Skin epidermis (tissue), 12 donors: ENCODE measurements around the gene SLC7A7.

Experiments used
- H3K27ac ChIP-seq, 21 experiments: fragments of 200-600 bp; sonication (generic) in 11 of 21; one replicate each; pipeline ENCODE4 v1.5.0; 2020; ENCODE audit warnings: mild to moderate bottlenecking in 3 of 21, inconsistent platforms in 2 of 21, moderate library complexity in 2 of 21
- H3K4me3 ChIP-seq, 7 experiments: fragments of 200-600 bp; sonication (generic) in 2 of 7; one replicate each; pipeline ENCODE4 v1.5.0; 2020; ENCODE audit warnings: inconsistent platforms in 2 of 7, mild to moderate bottlenecking in 2 of 7, moderate library complexity in 1 of 7

The SLC7A7 gene

DNA sequence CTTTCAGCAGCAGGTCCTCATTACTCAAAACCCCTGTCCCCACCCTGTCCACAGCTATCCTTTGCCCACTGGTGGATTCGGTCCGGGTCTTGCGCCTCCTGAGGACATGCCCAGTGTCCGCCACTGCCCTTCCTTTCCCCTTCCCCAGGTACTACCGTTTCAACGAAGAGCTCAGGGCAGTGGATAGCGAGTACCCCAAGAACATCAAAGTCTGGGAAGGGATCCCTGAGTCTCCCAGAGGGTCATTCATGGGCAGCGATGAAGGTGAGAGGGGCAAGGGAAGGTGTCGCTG lies 29.8 kb upstream of the SLC7A7 start:
- H3K4me3 ChIP-seq, result no peak overlapping the region
- H3K27ac ChIP-seq, result peak overlapping the region in 11 of 21 experiments; percentile 6 to 92 (median 72)

DNA sequence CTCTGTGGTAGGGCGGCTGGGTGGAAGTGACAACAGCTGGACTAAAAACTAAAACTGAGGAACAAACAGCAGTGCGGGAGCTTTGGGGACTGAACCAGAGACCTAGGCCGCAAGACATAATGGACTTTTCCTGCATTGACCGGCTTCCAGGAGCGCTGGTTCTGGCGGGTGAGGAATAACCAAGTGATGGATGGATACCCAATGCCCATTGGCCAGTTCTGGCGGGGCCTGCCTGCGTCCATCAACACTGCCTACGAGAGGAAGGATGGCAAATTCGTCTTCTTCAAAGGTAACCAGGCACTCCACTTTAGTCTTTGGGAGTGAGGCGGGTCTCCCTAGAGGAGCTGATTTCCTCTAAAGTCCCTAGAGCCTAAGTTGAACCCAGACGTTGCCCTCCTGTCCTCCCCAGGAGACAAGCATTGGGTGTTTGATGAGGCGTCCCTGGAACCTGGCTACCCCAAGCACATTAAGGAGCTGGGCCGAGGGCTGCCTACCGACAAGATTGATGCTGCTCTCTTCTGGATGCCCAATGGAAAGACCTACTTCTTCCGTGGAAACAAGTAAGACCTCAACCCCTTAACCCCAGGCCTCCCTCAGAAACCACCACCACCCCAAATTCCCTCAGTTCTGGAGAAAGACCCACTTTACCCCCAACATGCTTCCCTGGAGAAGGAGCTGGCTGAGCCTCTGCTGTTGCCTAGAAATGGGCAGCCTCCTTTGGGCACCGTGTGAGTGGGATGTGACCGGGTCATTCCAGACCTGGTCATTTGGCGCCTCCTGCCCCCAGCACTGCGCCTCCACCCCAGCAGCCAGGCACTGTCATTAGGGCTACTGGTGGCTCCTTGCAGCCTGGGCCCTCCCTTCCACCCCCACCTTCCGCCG lies 29.2 kb upstream of the SLC7A7 start:
- Histone ChIP-seq H3K4me3 (no peak overlapping the region), H3K27ac (peak overlapping the region in 11 of 21 experiments; percentile 6 to 92 (median 72))

DNA sequence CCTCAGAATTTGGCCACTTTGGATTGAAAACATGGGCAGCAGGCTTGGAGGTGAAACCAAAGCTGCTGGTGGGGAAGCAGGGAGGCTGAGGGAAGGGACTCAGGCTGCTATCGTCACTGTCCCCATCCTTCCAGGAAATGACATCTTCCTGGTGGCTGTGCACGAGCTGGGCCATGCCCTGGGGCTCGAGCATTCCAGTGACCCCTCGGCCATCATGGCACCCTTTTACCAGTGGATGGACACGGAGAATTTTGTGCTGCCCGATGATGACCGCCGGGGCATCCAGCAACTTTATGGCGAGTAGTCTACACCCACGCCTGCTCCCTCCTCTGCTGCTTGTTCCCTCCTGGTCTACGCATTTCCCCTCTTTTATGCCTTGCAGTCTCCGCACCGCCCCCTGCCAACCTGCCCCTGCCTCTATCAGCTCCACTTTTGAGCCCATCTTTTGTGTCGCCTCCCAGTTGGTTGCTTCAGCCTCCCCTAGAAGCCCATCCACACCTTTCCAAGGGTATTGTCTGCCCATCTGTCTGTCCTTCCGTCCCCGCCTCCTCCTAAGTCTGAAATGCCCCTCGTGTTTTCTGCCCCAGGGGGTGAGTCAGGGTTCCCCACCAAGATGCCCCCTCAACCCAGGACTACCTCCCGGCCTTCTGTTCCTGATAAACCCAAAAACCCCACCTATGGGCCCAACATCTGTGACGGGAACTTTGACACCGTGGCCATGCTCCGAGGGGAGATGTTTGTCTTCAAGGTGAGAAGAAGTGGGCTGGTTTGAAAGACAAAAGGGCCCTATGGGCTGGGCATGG lies 28.1 kb upstream of the SLC7A7 start:
- Histone ChIP-seq H3K27ac (peak overlapping the region in 9 of 21 experiments; percentile 0 to 63 (median 48)), H3K4me3 (no peak overlapping the region)

DNA sequence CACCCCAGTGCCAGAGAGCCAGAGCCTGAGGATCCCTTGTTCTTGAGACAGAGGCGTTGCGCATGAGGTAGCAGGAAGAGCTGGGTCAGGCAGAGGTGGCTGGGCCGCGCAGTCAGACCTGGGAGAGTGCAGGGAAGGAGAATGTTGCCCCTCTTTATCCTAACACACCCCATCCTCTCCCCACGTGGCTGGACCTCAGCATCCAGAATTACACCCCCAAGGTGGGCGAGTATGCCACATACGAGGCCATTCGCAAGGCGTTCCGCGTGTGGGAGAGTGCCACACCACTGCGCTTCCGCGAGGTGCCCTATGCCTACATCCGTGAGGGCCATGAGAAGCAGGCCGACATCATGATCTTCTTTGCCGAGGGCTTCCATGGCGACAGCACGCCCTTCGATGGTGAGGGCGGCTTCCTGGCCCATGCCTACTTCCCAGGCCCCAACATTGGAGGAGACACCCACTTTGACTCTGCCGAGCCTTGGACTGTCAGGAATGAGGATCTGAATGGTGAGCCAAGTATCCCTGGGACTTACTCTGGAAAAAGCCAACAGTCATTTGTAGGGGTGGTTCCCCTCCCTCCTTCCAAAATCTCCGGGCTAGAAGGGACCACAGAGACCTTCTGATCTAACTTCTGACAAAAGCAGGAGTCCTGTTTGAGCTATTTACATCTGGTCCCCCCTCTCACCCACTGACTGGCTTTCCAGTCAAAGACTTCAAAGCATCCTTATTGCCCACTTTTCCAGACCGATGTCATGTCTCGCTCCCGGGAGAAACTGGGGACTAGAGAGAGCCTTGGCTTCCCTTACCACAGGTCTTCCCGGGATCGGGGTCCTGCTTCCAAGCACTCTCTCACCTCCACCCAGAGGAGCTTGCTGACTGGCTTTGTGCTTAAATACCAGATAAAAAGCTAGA lies 27.2 kb upstream of the SLC7A7 start:
- Histone ChIP-seq H3K4me3 (no peak overlapping the region), H3K27ac (peak overlapping the region in 11 of 21 experiments; percentile 0 to 66 (median 31))

DNA sequence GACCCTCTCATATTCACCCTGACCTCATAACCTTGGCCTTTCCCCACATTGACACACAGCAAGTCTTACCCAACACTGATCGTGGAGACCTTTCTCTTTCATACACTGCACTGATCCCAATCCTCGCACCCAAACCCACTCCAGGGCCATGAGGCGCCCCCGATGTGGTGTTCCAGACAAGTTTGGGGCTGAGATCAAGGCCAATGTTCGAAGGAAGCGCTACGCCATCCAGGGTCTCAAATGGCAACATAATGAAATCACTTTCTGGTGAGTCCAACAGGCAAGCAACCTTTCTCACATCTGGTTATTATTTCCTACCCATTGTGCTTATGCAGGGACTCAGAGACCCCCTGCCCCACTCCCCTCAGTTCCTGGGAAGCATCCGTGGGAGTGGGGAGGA lies 26.5 kb upstream of the SLC7A7 start:
- peak overlapping the region in 10 of 21 experiments; percentile 1 to 66 (median 50) for H3K27ac ChIP-seq
- no peak overlapping the region for H3K4me3 ChIP-seq

DNA sequence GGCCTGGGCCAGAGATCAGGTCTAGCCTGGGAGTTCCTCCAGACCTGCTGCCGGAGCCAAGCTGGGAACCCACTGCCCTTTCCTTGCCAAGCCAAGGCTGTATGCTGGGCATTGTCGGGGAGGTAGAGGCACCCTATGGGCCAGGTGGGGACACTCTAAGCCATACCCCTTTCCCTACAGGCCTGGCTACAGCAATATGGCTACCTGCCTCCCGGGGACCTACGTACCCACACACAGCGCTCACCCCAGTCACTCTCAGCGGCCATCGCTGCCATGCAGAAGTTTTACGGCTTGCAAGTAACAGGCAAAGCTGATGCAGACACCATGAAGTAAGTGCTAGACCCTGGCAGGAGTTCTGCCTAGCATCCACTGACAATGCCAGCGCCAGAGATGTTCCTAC lies 26.1 kb upstream of the SLC7A7 start:
- peak overlapping the region in 14 of 21 experiments; percentile 1 to 66 (median 38) for H3K27ac ChIP-seq
- no peak overlapping the region for H3K4me3 ChIP-seq

DNA sequence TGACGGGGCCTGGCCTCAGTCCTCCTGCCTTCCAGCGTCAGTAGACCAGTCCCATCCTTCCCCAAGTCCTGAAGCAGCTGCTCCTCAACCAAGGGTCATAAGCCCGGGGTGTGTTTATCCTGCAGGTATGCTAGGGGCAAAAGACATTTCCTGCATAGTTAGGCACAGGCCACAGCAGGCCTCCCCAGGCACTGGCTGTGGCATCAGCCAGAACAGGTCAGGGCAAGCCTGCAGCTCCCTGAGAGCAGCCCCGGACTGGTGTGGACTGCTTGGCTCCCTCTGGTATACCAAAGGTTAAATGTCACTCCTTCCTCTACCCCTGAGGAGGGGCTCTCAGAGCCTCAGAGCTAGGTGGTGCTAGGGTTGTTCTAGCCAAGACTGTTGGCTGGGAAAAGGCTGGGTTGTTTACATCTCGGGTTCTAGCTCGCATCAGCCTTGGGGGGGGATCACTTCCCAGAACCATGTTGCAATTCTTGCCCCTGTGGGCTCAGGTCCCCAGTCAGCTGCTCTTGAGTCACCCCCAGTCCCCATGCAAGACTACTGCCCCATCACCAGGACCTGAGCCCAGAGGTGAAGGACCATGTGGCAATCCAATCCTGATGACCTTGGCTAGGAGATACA lies 24.0 kb upstream of the SLC7A7 start:
- H3K4me3 ChIP-seq, result peak overlapping the region; percentile 62 to 87 (median 79)

DNA sequence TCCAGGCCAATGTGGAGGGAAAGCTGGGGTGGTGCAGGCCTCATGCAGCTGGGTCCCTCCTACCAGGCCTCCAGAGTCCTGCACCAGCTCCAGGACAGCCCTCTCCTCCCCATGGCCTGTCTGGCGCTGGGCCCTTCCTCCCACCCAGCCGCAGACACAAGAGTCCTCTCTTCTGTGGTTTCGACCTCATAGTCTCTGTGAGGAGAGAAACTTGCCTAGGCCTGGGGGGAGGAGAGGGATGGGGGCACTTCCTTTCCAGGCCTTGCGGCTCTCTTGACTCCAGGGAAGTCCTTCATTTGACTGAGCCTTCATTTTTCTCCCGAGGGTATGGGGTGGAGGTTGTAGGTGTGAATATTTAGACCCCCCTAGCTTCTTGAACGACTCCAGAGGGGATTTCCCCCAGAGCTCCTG lies 23.4 kb upstream of the SLC7A7 start:
- H3K4me3 ChIP-seq, result peak overlapping the region; percentile 62 to 87 (median 79)

More for the DNA sequence above, 24.0 kb upstream of the SLC7A7 start:
- H3K27ac ChIP-seq, result peak overlapping the region in 20 of 21 experiments; percentile 91 to 100 (median 96)

DNA sequence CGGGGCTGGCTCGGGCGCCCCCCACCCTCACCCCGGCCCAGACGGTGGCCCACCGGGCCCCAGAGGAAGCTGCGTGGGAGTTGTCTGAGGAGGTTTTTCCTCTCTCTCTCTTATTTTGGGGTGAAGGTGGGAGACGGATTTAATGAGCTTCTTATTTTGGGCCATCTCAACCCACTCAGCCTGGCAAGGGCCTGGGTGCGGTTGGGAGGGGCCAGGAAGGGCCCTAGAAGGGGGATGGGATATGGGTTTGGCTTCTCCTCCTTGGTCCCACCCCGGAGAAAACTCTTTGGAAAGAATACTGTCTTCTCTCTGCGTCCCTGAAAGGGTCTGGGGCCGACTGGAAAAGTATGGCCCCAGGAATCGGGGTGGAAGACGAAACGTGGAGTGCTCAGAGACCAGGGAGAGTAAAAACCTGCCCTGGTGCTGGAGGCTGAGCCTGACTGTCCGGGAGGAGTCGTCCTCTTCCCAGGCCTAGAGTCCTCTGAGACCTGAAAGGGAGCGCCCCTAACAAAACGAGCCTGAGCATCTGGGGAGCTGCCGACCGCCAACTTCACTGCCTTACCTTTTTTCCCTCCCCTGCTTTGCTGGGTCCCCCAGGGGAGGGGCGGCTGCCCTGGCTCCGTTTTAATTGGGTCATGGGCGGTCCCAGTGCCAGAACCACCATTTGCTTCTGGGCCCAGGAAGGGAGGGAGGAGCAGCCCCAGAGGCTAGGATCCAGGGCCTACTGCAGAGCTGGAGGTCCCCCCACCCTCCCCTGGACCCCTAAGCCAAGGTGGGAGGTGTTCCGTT lies 22.7 kb upstream of the SLC7A7 start:
- Histone ChIP-seq H3K4me3 (peak overlapping the region; percentile 62 to 87 (median 79)), H3K27ac (peak overlapping the region; percentile 75 to 100 (median 96))

More for the DNA sequence above, 23.4 kb upstream of the SLC7A7 start:
- peak overlapping the region in 20 of 21 experiments; percentile 91 to 100 (median 96) for H3K27ac ChIP-seq

DNA sequence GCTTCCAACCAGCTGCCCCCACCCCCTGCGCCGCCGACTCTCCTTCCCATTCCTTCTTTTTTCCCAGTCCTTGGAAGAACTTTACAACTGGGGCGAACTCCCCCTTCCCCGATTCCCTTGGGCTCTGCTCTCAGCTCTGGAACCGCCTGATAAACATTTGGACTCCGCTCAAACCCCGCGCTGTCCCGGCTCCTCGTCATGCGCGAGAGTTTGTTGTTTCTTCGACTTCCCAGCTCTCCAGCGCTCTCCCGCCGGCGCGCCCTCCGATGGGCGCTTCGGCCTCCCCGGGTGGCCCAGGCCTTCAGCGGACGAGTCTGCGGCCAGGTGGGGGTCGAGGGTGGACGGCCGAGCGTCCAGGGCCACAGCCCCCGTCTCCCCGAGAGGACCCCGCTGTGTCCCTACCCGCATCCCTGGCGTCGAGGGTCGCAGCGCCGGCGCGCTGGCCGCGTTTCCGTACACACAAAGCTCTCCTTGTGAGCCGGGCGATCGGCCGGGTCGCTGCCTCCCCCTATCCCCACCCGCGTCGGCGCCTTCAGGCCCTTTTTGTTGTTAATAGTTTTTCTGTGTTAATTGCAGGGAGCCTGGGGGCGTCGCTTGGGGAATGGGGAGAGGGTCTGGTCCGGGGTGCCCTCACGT lies 22.0 kb upstream of the SLC7A7 start:
- Histone ChIP-seq H3K4me3 (peak overlapping the region; percentile 62 to 87 (median 79)), H3K27ac (peak overlapping the region; percentile 75 to 100 (median 96))

DNA sequence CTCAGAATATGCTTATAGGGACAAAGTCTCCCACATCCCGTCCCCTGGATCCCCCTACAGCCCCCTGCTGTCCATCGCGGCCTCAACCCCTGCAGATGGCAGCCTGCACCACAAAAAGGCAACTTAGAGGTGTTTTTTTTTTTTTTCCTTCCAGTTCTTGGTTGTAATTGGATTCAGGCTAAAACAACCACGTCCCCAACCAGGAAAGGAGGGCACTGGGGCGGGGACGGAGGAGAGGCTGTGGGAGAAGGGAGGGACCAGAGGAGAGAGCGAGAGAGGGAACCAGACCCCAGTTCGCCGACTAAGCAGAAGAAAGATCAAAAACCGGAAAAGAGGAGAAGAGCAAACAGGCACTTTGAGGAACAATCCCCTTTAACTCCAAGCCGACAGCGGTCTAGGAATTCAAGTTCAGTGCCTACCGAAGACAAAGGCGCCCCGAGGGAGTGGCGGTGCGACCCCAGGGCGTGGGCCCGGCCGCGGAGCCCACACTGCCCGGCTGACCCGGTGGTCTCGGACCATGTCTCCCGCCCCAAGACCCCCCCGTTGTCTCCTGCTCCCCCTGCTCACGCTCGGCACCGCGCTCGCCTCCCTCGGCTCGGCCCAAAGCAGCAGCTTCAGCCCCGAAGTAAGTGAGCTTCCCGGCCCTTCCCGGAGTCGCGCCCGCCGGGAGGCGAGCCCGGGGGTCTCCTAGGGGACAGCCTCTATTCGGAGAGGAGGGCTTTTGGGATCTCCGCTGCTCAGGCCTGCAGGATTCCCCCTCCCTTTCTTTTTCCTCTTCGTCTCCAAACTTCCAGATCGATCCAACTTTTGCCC lies 21.3 kb upstream of the SLC7A7 start, which contains the start of gene MMP14:
TSS of gene MMP14 (plus strand) at position 285 of the 813 bp plus-strand sequence. CDS start at position 518, 233 bp downstream.
- Histone ChIP-seq H3K27ac (peak within 1 kb of the TSS; percentile 75 to 100 (median 96)), H3K4me3 (peak within 1 kb of the TSS; percentile 62 to 87 (median 79))

DNA sequence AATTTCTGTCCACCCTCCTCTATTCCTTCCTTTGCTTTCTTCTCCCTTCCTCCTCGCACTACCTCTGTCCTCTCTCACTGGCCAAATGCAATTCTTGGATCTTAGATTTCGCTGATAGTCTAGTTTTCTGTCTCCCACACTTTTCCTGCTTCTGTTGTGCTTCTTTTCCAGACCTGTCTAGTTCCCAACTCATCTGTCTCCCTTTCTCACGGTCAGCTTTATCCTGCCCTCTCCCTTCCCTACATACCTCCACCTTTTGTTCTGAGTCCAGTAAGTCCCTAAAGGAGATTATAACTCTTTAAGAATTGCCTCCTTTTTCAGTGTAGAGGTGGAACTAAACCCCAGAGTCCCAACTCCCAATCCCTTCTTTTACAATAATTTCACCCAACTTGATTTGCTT lies 20.3 kb upstream of the SLC7A7 start:
- peak overlapping the region in 14 of 21 experiments; percentile 93 to 100 (median 96) for H3K27ac ChIP-seq
- no peak overlapping the region for H3K4me3 ChIP-seq

DNA sequence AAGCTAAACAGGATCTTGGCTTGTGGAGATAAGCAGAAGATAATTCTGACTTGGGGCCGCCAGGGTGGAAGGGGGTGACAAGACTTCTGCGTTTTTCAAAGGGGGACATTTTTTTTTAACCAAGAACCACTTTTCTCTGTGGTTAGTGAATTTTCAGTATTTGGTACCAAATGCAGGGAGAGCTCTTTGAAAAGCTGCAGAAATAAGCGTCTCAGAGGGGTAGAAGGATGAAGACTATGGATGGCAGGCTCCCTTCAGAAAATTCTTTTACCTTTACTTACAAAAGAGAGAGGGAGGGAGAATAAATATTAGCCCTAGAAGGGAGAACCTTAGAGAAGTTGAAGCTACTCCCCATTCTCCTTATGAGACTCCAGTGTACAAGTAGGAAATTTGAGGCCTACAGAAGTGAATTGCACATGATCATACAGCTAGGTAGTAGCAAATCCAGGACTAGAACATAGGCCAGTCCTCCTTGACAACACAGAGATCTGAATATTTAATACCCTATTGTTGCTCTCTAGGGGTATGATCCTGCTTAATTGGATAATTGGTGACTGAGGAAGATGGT lies 15.3 kb upstream of the SLC7A7 start:
- peak overlapping the region in 15 of 21 experiments; percentile 63 to 94 (median 86) for H3K27ac ChIP-seq

DNA sequence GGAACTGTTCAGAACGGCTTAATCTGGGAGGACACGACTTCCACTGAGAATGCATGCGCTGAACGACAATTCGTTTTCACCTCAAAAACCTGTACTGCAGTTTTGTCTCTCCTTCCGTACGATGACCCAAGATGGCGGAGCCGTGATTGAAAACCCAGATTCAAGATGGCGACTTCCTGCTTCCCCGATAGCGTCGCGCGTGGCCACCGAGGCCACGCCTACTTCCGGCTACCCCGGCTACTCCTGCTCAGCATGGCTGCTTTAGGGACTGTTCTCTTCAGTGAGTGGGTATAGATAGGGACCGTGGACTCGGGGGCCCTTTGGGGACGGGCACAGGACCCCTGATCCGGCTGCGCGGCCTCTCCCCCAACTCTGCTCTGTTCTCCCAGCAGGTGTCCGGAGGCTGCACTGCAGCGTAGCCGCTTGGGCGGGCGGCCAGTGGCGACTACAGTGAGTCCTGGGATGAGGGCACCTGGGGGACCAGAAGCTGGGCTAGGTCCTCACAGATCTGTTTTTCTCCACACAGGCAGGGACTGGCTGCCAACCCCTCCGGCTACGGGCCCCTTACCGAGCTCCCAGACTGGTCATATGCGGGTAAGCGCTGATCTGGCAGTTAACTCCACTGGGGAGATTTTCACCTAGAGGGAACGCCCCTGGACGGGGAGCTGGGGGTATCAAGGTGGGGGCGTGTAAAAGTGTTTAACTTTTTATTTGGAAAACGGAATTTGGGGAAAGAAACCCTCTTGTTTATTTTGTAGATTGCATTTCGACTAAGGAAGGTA lies 14.6 kb upstream of the SLC7A7 start, which contains the start of gene MRPL52:
TSS of gene MRPL52 (plus strand) at position 227 of the 782 bp plus-strand sequence. CDS start at position 253, 26 bp downstream.
- Histone ChIP-seq H3K4me3 (peak within 1 kb of the TSS; percentile 70 to 97 (median 88)), H3K27ac (peak within 1 kb of the TSS; percentile 42 to 94 (median 85))

More for the DNA sequence above, 15.3 kb upstream of the SLC7A7 start:
- H3K4me3 ChIP-seq, result peak overlapping the region; percentile 70 to 97 (median 88)

DNA sequence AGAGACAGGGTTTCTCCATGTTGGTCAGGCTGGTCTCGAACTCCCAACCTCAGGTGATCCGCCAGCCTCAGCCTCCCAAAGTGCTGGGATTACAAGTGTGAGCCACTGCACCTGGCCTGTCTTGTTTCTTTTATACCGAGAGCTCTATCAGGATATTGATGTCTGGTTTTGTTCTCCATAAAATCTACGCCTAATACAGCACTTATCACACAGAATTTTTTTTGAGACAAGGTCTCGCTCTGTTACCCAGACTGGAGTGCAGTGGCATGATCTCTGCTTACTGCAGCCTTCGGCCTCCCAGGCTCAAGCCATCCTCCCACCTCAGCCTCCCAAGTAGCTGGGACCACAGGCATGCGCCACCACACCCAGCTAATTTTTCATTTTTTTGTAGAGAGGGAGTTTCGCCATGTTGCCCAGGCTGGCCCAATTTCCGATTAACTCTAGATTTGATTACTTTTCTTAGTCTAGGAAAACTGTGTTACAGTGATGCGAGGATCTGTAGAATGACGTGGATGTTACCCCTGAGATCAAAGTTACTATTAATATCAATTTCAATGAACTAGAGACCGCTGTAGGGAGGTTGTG lies 13.9 kb upstream of the SLC7A7 start:
- Histone ChIP-seq H3K27ac (peak overlapping the region in 20 of 21 experiments; percentile 63 to 94 (median 86)), H3K4me3 (peak overlapping the region; percentile 70 to 97 (median 88))
